ENCODE data around the gene PRKCE. TPM values are rescaled to one million over a fixed set of nuclear protein-coding genes. Genes with fewer than 3 reads are reported as not detected.

PRKCE gene
- polyA plus RNA-seq, 2 donors = 2.6 to 2.9 TPM

DNA sequence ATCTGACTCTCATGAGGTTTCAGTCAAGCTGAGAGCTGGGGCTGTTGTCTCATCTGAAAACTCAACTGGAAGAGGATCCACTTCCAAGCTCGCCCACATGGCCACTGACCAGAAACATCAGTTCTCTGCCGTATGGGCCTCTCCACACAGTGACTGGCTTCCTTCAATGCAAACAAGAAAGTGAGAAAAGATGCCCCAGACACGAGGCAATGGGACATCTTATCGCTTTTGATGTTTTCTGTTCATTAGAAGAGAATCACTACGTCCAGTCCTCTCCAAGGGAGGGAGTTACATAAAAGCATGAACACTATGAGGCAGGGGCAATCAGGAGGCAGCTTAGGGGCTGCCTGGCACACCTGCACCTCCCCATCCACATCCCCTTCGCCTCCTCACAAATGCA lies 338.7 kb downstream of the PRKCE start:
- no peak overlapping the region for H3K4me3 ChIP-seq (ENCODE audit: low read depth in 1 of 2, low read length in 2 of 2)
- H3K36me3 ChIP-seq (ENCODE audit: control insufficient read depth in 2 of 2, insufficient read depth in 2 of 2, low read length in 1 of 2) = no peaks in the 10 kb centered on the region
- H3K27me3 ChIP-seq (ENCODE audit: control insufficient read depth in 1 of 2, insufficient read depth in 2 of 2, low read length in 2 of 2) = no peaks in the 10 kb centered on the region
- peaks cover 3 to 4% of the 10 kb centered on the region in 2 donors for H3K4me1 ChIP-seq (ENCODE audit: control insufficient read depth in 2 of 2, insufficient read depth in 2 of 2, low read length in 1 of 2)
- no peaks in the 10 kb centered on the region for H3K9me3 ChIP-seq (ENCODE audit: control insufficient read depth in 2 of 2, insufficient read depth in 1 of 2, low read depth in 1 of 2, low read length in 1 of 2)
- no peak overlapping the region for H3K27ac ChIP-seq (ENCODE audit: low read depth in 2 of 2, low read length in 1 of 2)
- WGBS, 2 donors = 90 to 91% methylated on average over 6 of the region's 6 CpGs

DNA sequence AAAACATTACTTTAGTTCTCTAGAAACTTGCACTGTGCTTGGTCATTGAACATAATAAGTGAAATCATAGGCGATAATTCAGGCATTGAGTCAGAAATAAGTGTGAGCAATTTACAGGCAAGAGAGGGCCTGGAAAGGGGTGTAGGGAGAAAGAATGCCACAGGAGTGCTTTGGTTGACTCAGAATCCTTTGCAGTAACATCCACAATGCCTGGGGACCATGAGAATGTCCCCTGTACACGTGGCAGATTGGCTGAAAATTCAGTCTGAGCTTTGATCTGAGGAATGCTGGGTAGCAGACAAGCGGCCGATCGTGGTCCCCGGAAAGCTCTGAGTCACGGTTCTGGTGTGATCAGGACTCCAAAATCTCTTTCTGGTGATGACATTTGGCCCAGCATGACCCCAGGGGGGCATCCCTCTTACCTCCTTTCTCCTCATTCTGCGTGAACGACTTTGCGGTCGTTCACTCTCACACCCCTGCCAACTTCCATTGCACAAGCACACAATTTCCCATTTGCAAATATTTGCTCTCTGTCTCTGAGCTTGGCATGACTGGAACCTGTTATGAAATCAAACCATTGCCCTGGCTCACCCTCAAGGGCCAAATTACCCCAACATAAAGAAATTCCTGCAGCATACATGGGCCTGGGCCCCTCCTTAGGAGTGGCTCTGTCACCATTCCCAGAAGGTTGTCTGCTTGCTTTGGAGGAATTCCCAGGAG lies 340.7 kb downstream of the PRKCE start:
- Histone ChIP-seq H3K36me3 (ENCODE audit: control insufficient read depth in 2 of 2, insufficient read depth in 2 of 2, low read length in 1 of 2) (no peaks in the 10 kb centered on the region), H3K4me3 (ENCODE audit: low read depth in 1 of 2, low read length in 2 of 2) (no peak overlapping the region), H3K4me1 (ENCODE audit: control insufficient read depth in 2 of 2, insufficient read depth in 2 of 2, low read length in 1 of 2) (peaks cover 3 to 4% of the 10 kb centered on the region in 2 donors), H3K9me3 (ENCODE audit: control insufficient read depth in 2 of 2, insufficient read depth in 1 of 2, low read depth in 1 of 2, low read length in 1 of 2) (no peaks in the 10 kb centered on the region), H3K27me3 (ENCODE audit: control insufficient read depth in 1 of 2, insufficient read depth in 2 of 2, low read length in 2 of 2) (no peaks in the 10 kb centered on the region), H3K27ac (ENCODE audit: low read depth in 2 of 2, low read length in 1 of 2) (peak overlapping the region; percentile 40 to 82)
- 25 to 36% methylated on average over 11 of the region's 11 CpGs for WGBS, 2 donors

DNA sequence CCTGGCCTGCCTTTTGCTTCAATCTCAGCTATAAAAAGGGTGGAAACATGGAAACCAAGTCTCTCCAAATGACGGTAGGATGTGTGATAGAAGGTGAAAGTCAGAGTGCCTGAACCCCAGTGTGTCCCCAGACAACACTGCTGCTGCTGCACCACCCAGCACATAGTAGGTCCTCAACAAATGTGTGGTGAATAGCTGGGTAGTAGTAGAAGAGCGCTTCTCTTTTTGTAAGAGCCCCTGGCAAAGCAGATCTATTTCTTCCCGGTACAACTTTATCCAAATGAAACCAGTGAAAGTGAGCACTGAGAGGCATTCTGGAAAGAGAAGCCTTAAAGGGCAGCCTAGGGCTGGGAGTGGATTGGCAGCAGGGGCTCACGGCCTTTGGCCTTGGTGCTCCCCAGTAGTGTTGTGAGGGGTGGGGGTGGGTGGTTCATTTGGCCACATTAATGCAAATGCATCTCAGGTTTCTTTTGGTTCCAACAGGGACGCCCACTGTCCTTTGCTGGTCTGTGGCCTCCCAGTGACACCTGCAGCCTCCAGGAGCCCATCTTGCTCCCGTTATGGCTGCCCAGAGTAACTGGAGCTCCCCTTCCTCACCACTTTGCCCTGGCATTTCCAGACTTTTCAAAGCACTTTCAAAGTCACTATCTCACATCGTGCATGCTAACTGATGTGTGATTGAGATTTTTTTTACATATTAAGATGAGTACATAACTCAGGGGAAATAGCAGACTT lies 341.4 kb downstream of the PRKCE start:
- 41% methylated on average over 7 of the region's 7 CpGs for WGBS, 2 donors
- Histone ChIP-seq H3K36me3 (ENCODE audit: control insufficient read depth in 2 of 2, insufficient read depth in 2 of 2, low read length in 1 of 2) (no peaks in the 10 kb centered on the region), H3K27me3 (ENCODE audit: control insufficient read depth in 1 of 2, insufficient read depth in 2 of 2, low read length in 2 of 2) (no peaks in the 10 kb centered on the region), H3K9me3 (ENCODE audit: control insufficient read depth in 2 of 2, insufficient read depth in 1 of 2, low read depth in 1 of 2, low read length in 1 of 2) (no peaks in the 10 kb centered on the region), H3K4me1 (ENCODE audit: control insufficient read depth in 2 of 2, insufficient read depth in 2 of 2, low read length in 1 of 2) (peaks cover 3 to 4% of the 10 kb centered on the region in 2 donors), H3K4me3 (ENCODE audit: low read depth in 1 of 2, low read length in 2 of 2) (no peak overlapping the region), H3K27ac (ENCODE audit: low read depth in 2 of 2, low read length in 1 of 2) (peak overlapping the region; percentile 40 to 82)

DNA sequence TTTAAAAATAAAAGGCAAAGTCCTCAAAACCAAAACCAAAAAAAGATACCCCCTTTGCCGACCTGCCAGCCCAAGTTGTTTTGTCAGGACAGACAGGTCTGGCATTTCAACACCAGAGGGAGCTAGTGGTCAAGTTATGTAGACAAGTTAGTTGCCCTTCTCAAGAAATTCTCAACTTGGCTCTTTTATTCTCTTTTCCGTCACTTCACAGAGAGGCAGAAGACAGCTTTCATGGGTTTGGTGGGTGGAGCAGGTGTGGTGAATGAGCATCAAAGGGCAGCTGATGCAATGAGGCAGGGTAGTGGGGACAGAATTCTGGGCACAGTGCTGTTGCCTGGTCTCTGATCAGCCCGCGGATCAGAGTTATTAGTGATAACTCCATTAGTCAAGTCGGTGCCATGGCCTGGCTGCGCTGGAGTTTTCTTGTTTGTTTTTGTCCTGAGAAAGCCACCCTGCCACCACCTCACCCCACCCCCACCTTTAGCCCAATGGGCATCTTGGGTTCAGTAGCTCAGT lies 342.1 kb downstream of the PRKCE start:
- Histone ChIP-seq H3K27ac (ENCODE audit: low read depth in 2 of 2, low read length in 1 of 2) (no peak overlapping the region), H3K9me3 (ENCODE audit: control insufficient read depth in 2 of 2, insufficient read depth in 1 of 2, low read depth in 1 of 2, low read length in 1 of 2) (no peaks in the 10 kb centered on the region), H3K27me3 (ENCODE audit: control insufficient read depth in 1 of 2, insufficient read depth in 2 of 2, low read length in 2 of 2) (no peaks in the 10 kb centered on the region), H3K4me3 (ENCODE audit: low read depth in 1 of 2, low read length in 2 of 2) (no peak overlapping the region), H3K4me1 (ENCODE audit: control insufficient read depth in 2 of 2, insufficient read depth in 2 of 2, low read length in 1 of 2) (peaks cover 3 to 4% of the 10 kb centered on the region in 2 donors), H3K36me3 (ENCODE audit: control insufficient read depth in 2 of 2, insufficient read depth in 2 of 2, low read length in 1 of 2) (no peaks in the 10 kb centered on the region)
- 49 to 55% methylated on average over 6 of the region's 6 CpGs for WGBS, 2 donors

DNA sequence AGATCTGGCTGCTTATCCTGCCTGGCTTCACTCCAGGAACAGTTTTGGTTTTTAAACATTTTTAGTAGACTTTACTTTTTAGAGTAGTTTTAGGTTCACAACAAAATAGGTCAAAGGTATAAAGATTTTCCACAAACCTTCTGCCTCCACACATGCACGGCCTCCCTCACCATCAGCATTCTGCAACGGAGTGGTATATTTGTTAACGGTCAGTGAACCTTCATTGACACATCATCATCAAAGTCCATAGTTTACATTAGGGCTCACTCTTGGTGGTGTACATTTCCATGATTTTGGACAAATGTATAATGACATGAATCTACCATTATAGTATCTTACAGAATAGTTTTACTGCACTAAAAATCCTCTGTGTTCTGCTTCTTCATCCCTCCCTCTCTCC lies 342.6 kb downstream of the PRKCE start:
- WGBS, 2 donors = 84 to 86% methylated on average over 3 of the region's 3 CpGs
- H3K4me3 ChIP-seq (ENCODE audit: low read depth in 1 of 2, low read length in 2 of 2) = no peak overlapping the region
- H3K36me3 ChIP-seq (ENCODE audit: control insufficient read depth in 2 of 2, insufficient read depth in 2 of 2, low read length in 1 of 2) = no peaks in the 10 kb centered on the region
- H3K4me1 ChIP-seq (ENCODE audit: control insufficient read depth in 2 of 2, insufficient read depth in 2 of 2, low read length in 1 of 2) = peaks cover 3 to 4% of the 10 kb centered on the region in 2 donors
- no peak overlapping the region for H3K27ac ChIP-seq (ENCODE audit: low read depth in 2 of 2, low read length in 1 of 2)
- no peaks in the 10 kb centered on the region for H3K9me3 ChIP-seq (ENCODE audit: control insufficient read depth in 2 of 2, insufficient read depth in 1 of 2, low read depth in 1 of 2, low read length in 1 of 2)
- H3K27me3 ChIP-seq (ENCODE audit: control insufficient read depth in 1 of 2, insufficient read depth in 2 of 2, low read length in 2 of 2) = no peaks in the 10 kb centered on the region

DNA sequence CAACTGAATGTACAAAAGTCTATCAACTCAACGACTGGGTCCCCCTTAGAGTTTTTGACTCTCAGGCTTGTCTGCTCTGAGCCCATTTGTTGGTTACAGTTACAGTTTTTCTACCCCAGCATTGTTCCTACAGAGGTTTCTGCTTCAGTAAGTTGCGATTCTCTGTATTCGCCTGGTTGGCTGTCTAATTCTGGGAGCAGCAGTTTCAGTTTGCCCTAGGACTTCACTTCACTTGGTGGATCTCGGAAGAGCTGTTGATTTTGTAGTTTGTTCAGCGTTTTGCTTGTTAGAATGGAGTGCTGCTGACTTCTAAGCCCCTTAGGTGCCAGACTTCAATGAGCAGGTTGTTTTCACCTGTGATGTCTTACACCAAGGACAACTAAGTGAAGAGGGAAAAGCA lies 349.2 kb downstream of the PRKCE start:
- Histone ChIP-seq H3K27me3 (ENCODE audit: control insufficient read depth in 1 of 2, insufficient read depth in 2 of 2, low read length in 2 of 2) (no peaks in the 10 kb centered on the region), H3K4me3 (ENCODE audit: low read depth in 1 of 2, low read length in 2 of 2) (no peak overlapping the region), H3K4me1 (ENCODE audit: control insufficient read depth in 2 of 2, insufficient read depth in 2 of 2, low read length in 1 of 2) (no peaks in the 10 kb centered on the region), H3K9me3 (ENCODE audit: control insufficient read depth in 2 of 2, insufficient read depth in 1 of 2, low read depth in 1 of 2, low read length in 1 of 2) (no peaks in the 10 kb centered on the region), H3K36me3 (ENCODE audit: control insufficient read depth in 2 of 2, insufficient read depth in 2 of 2, low read length in 1 of 2) (peaks cover 0 to 4% of the 10 kb centered on the region in 2 donors), H3K27ac (ENCODE audit: low read depth in 2 of 2, low read length in 1 of 2) (no peak overlapping the region)
- 82 to 85% methylated on average over 5 of the region's 5 CpGs for WGBS, 2 donors

DNA sequence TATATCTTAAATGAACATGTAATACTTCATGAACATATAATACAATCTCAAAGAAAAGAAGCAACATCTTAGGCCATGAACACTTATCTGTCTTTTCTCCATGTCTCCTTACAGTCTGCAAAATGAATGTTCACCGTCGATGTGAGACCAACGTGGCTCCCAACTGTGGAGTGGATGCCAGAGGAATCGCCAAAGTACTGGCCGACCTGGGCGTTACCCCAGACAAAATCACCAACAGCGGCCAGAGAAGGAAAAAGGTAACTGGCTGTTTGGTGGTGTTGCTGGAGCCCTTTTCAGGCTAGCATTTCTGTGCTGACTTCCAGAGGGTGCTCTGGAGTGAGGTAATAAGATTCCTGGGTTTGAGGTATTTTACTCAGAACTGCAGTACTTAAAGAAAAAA lies 349.8 kb downstream of the PRKCE start:
- WGBS, 2 donors = 88 to 95% methylated on average over 7 of the region's 7 CpGs
- Histone ChIP-seq H3K4me1 (ENCODE audit: control insufficient read depth in 2 of 2, insufficient read depth in 2 of 2, low read length in 1 of 2) (no peaks in the 10 kb centered on the region), H3K36me3 (ENCODE audit: control insufficient read depth in 2 of 2, insufficient read depth in 2 of 2, low read length in 1 of 2) (peaks cover 0 to 4% of the 10 kb centered on the region in 2 donors), H3K27me3 (ENCODE audit: control insufficient read depth in 1 of 2, insufficient read depth in 2 of 2, low read length in 2 of 2) (no peaks in the 10 kb centered on the region), H3K4me3 (ENCODE audit: low read depth in 1 of 2, low read length in 2 of 2) (no peak overlapping the region), H3K9me3 (ENCODE audit: control insufficient read depth in 2 of 2, insufficient read depth in 1 of 2, low read depth in 1 of 2, low read length in 1 of 2) (no peaks in the 10 kb centered on the region), H3K27ac (ENCODE audit: low read depth in 2 of 2, low read length in 1 of 2) (peak overlapping the region in 1 of 2 donors; percentile 11)

DNA sequence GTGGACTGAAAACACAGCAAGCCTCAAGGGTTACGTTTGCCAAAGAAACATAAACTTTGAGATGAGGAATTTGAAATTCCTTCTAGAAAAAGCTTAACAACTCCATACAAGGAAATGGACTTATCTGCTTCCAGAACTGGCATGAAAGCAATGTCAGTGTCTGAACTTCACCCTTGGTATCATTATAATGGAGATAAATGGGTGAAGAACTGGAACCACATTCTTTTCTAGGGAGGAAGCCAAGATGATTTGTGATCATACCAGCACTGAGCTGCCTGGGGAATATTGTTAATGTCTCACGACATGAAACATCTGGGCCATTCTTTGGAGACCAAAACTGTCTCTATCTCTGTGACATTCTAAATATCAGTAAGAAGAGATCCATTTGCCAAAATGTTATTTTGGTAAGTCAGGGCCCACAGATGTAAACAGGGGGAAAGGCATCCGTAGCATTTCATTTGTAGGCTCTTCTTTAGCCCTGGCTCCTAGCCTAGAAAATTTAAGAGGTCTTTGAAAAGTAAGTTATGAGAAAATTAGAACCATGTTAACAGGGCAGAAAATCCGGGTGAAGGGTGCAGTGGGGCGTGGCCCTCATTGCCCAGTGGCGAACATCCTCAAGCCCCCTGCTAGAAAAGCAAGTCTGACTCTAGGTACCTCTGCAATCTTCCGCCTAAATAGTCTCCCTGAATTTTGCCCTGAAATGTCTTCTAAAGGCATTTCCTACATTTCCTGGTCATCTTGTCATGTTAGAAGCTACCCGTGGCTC lies 350.4 kb downstream of the PRKCE start:
- Histone ChIP-seq H3K4me1 (ENCODE audit: control insufficient read depth in 2 of 2, insufficient read depth in 2 of 2, low read length in 1 of 2) (no peaks in the 10 kb centered on the region), H3K27ac (ENCODE audit: low read depth in 2 of 2, low read length in 1 of 2) (peak overlapping the region; percentile 11 to 34), H3K4me3 (ENCODE audit: low read depth in 1 of 2, low read length in 2 of 2) (no peak overlapping the region), H3K27me3 (ENCODE audit: control insufficient read depth in 1 of 2, insufficient read depth in 2 of 2, low read length in 2 of 2) (no peaks in the 10 kb centered on the region), H3K36me3 (ENCODE audit: control insufficient read depth in 2 of 2, insufficient read depth in 2 of 2, low read length in 1 of 2) (peaks cover 0 to 4% of the 10 kb centered on the region in 2 donors), H3K9me3 (ENCODE audit: control insufficient read depth in 2 of 2, insufficient read depth in 1 of 2, low read depth in 1 of 2, low read length in 1 of 2) (no peaks in the 10 kb centered on the region)
- 68 to 72% methylated on average over 8 of the region's 8 CpGs for WGBS, 2 donors

DNA sequence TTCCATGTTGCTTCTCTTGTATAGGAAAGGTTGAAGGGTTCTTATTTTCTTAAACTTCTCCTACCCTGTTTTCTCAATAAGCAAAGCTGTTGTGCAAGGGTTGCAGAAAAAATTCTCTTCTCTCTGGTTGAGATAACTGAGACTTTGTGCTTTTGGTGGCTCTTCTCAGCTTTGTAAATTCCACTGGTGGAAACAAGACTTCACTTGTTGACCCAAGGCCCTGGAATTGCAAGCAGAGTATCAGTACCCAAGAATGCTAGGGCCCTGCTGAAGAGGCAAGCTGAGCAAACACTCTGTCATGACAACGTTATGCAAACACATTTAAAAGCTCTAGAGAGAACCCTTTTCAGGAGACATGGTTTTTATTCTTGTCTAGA lies 351.0 kb downstream of the PRKCE start:
- H3K27ac ChIP-seq (ENCODE audit: low read depth in 2 of 2, low read length in 1 of 2) = peak overlapping the region in 1 of 2 donors; percentile 3

More for the DNA sequence above, 351.0 kb downstream of the PRKCE start:
- no peaks in the 10 kb centered on the region for H3K4me1 ChIP-seq (ENCODE audit: control insufficient read depth in 2 of 2, insufficient read depth in 2 of 2, low read length in 1 of 2)
- no peak overlapping the region for H3K4me3 ChIP-seq (ENCODE audit: low read depth in 1 of 2, low read length in 2 of 2)
- WGBS, 2 donors = 58 to 59% methylated on average over 1 of the region's 1 CpG
- H3K36me3 ChIP-seq (ENCODE audit: control insufficient read depth in 2 of 2, insufficient read depth in 2 of 2, low read length in 1 of 2) = peaks cover 0 to 4% of the 10 kb centered on the region in 2 donors
- no peaks in the 10 kb centered on the region for H3K27me3 ChIP-seq (ENCODE audit: control insufficient read depth in 1 of 2, insufficient read depth in 2 of 2, low read length in 2 of 2)
- H3K9me3 ChIP-seq (ENCODE audit: control insufficient read depth in 2 of 2, insufficient read depth in 1 of 2, low read depth in 1 of 2, low read length in 1 of 2) = no peaks in the 10 kb centered on the region

Measured in esophagus (tissue), 2 donors.